Measurements from ENCODE around the gene FOXG1. TPM values are rescaled to one million over a fixed set of nuclear protein-coding genes. Genes with fewer than 3 reads are reported as not detected.

FOXG1 gene
- polyA plus RNA-seq, 3 donors, result 0.06 to 0.08 (median 0.06) TPM

DNA sequence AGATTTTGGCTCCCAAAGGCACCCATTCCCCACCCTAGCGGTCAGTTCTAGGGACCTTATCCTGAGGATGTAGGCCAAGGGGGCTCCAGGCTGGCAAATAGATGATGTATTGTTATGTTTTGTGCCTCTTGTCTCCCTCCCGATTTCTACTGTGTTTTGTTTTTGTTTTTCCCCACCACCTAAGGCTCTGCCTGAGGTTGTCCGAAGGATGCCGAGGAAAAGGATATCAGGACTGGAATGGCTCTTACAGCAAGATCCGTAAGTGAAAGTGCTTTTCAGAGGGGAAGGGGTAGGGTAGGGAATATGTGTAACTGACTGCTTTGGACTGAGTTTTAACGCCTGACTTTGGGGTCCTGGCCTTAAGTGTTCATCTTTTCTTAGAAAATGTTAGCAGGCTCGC is 6.6 kb downstream of the FOXG1 start:
- DNase-seq (ENCODE audit: extremely low read depth in 1 of 11, low read depth in 9 of 11, low spot score in 4 of 11), result no peak

DNA sequence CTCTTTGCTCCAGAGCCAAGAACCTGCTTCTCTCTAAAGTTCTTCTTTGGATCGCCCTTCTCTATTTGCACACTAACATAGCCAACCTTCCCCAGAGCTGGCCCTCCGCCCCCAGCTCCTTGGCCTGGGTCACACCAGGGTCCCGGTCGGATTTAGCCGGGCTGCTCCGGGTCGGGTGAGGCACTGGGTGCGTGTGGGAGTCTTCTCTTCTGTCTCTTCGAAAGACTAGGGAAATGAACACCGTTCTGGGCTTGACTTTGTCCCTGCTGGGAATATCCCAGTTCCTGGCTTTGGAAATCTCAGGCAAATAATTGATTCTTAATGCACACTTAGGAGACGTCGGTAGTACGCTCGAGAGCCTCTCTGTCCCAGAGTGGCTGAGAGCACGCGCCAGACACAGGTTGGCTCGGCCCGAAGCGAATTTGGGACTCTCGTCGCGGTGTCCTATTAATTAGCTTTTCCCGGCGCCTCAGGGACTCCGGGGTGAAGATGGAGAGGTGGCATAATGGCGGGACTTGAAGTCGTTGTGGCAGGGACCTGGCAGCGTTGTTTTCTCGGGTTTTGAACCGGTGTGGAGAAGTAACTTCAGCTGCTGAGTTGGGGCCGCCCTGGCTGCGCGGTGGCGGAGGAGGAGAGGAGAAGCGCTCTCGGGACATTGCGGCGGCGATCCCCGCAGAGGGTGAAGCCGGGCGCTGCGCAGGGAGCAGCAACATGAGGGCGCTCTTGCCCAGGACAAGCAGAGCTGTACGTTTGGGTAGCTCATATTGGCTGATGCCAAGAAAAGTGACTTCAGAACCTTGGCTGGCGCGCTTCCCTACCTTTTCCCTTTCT is 7.5 kb downstream of the FOXG1 start:
- DNase-seq (ENCODE audit: extremely low read depth in 1 of 11, low read depth in 9 of 11, low spot score in 4 of 11), result peak in 1 of 11 donors; percentile 36

DNA sequence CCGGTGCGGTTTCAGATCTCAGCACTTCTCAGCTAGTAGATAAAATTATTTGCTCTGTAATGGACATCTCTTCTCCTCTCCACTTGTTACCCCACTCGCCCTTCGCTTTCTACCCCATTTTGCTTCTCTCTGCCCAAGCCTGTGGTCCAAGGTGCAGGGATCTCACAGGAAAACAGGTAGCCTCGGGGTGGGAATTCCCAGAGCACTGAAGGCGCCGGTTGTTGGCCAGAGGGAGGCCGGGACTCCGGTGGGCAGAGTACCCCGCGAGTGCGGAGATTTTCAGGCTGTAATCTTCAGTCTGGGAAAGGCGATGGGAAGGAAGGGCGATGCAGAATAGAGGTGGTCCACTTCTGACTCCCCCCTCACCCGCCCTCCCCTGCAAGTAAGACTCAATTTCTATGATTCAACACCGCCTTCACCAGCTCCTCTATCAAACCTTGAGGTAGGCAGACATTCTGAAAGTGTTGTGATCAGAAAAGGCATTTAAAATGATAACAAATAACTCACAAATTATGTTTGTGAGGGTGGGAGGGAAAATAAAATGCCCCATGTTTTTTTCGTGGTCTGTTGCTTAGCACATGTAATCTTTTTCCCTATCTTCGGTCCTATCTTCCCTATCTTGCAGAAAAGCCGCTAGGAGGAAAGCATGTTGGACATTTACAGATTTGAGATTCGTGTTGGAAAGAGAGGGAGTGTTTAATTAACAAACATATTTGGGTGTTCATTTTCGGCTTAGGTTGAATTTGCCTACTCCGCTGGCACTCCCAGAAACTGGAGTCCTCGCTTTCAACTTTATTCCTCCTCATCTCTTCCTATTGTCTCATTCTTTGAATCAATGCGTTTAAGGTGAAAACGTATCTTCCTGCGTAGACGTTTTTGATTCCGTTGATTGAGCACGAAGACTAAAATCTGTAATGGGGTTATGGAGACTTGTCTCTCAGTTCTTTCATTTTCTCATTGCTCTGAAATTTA is 8.5 kb downstream of the FOXG1 start:
- DNase-seq (ENCODE audit: extremely low read depth in 1 of 11, low read depth in 9 of 11, low spot score in 4 of 11), result no peak

DNA sequence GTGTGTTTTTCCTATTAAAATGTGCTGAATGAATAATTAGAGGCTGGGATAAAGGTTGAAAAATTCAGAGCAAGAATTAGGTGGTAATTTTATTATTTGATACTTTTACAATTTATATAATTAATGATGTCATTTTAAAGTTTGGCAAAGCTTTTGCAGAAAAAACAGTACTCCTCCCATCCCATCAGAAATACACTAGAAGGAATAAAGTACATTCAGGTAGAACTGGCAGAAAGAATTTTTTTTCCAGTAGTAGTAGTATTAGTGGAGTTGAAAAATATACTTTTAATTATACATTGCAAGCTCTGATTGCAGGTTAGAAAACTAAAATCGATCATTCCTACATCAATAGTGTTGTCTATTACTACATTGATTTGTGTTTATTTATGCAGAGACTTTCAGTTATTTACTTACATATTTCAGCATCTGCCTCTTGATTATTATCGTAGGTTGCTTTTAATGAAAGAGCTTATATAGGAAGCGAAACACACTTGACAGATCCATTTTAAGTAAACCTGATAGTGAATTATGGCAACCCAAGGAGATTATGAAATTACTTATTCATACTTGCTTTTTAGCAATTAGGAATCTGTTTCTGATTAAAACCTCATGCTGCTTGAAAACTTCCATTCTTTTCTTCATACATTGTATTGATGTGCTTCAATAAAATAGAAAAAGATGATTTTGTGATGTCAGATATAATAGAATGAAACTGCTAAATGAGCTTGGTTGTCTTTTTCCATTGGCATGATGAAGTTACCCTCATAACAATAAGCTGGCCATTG is 10.1 kb downstream of the FOXG1 start:
- DNase-seq (ENCODE audit: extremely low read depth in 1 of 11, low read depth in 9 of 11, low spot score in 4 of 11), result no peak

DNA sequence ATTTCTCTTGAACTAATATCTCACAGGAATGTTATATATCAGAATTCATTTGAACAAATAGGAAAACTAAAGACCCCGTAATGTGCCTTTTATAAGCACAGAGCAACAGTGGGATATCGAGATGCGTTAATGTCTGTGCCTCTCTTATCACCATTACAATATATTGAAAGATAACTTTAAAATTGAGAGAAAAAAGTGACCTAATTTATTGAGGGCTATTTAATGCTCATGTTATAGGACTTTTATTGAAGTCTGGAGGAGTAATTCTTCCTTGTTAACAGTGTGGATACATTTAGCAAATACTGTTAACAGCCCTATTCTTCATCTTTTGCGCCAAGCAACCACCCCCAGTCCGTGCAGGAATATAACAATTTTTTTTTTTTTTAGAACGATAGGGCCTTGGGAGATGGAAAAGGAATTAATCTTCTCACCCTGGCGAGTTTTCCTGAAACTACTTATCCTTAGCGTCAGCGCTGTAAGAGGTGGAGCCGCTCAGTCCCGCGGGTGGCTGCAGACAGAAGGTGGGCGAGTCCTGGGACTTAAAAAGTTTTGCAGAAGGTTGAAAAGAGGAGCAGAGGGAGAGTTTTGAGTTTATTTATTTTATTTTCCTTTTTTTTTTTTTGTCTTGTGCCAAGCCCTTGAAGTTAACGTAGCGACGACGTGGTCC is 11.0 kb downstream of the FOXG1 start:
- no peak for DNase-seq (ENCODE audit: extremely low read depth in 1 of 11, low read depth in 9 of 11, low spot score in 4 of 11)

DNA sequence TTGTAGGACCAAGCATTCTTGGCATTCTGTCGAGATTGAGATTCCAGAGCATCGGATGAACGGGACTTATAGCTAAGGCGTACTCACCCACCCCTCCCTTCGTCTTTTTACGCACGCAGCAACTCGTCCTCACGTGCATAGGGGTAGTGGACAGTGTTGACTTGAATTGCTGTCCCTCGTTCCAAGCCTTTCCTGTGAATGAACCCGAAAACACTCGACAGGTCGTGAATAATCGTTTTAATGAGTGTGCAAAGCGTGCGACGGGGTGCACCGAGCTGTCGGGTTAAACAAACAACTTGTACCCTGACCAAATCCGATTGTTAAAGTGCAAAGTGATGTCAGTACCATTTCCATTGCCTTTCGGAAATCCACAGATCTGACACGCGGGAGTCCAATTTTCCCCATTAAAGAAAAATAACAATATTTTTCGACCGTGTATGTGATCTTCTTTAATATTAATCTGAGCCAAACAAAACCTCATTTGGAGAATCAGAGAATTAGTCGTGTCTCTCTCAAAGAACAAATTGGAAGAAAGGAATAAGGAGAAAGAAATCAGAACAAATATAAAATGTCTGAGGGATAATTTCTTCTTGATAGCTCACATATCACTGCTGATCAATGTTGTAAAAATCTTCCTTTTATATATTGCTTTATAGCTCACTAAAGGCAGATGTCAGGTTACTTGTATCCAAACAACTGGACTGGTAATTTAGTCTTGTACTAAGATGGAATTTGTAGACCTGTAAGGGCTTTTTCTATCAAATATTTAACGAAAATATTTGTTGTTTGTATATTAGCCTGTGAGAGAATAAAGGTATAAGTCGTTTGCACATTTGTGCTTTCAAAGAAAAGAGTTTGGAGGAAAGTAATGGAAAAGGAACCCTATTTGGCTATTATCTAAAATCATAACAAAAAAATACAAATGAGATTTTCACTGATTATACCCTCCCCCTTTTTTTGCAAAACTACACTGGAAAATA is 11.8 kb downstream of the FOXG1 start:
- no peak for DNase-seq (ENCODE audit: extremely low read depth in 1 of 11, low read depth in 9 of 11, low spot score in 4 of 11)

DNA sequence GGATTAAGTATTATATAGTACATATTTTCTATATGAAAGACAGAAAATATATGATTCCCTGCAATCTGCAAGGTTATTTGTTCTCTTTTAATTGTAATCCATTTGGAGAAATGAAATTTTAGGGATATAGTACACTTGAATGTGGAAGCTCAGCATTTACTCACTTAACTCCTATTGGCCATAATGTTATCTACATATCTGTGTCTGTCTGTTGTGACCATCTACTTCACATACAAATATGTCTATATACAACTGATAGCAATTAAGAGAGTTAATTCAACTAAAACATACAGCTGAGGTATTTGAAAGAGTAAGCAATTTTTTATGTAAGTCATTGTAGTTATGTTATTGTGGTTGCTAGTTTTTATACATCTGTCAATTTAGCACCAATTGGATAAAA is 12.9 kb downstream of the FOXG1 start:
- no peak for DNase-seq (ENCODE audit: extremely low read depth in 1 of 11, low read depth in 9 of 11, low spot score in 4 of 11)

DNA sequence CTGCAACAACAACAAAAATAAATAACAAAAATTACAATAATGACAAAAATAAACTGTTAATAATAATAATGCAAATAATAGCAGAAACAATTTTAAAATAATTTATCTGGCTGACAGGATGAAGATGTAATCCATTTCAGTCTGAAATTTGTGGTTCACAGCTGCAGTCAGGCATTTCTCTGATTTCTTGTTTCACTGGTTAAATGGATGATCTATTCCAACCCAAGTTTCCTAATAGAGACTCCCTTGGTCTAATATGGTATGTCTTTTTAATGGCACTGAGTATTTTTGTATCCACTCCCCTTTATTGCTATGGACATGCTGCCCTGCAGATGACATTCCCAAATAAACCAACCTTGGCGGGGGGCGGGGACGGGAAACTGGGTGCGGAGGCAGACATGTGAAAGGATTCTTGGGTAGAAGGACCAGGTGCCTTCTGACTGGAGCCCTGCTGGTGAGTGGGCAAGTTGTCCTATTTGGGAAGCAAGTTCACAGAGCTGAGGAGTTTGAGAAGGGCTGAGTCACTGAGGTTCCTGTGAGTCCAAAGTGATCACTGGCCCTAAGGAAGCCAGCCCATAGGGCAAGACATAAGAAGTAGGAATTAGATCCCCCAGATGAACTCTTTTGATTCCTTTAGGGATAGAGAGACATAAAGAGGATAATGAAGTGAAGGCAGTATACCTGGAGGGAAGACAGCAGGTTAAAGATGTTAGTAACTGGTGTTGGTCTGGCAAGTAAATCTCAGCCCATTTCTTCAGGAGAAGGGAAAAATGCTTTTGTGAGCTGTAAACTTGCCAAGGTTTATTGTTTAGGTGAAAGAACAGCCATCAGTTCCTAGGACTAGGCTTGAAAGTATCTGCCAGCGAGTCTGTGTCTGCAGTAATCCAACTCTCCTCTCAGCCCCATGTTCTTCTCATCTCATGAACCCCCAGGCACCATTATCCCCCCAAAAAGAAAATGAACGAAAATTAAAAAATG is 14.5 kb downstream of the FOXG1 start:
- no peak for DNase-seq (ENCODE audit: extremely low read depth in 1 of 11, low read depth in 9 of 11, low spot score in 4 of 11)

DNA sequence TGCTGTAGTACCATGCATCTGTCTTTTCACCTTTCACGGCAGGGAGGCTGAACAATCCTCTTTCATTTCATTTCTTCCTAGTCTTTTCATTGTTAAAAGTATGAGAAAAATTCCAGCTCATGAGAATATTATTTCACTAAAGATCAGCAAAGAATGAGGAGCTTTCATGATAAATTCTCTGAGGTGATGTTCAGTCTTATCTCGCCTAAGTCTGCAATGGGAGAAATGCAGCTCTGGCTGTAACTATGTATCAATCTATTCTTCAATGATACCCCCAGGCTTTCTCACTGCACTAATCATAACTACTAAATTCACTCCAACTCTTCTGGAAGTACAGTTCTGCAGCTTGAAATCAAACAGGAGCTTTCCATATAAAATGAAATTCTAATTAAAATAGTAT is 15.7 kb downstream of the FOXG1 start:
- no peak for DNase-seq (ENCODE audit: extremely low read depth in 1 of 11, low read depth in 9 of 11, low spot score in 4 of 11)

DNA sequence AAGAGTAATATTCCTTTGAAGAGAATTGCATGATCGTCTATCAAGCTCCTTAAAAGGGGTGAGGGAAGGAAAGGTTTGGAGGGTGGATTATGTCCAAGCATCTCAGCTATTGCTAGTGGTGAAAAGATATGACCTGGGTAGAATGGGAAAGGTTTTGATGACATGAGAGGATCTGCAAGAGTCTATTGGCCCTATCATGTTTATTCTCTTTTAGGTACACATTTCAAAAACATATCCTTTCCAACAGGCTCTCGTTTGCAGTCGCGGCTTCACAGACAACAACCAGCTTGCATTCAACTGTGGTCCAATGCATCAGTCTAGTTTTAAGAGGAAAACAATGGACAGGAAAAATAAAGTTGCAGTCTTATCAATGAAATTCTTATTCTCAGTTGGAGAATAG is 17.1 kb downstream of the FOXG1 start:
- DNase-seq (ENCODE audit: extremely low read depth in 1 of 11, low read depth in 9 of 11, low spot score in 4 of 11), result no peak

DNA sequence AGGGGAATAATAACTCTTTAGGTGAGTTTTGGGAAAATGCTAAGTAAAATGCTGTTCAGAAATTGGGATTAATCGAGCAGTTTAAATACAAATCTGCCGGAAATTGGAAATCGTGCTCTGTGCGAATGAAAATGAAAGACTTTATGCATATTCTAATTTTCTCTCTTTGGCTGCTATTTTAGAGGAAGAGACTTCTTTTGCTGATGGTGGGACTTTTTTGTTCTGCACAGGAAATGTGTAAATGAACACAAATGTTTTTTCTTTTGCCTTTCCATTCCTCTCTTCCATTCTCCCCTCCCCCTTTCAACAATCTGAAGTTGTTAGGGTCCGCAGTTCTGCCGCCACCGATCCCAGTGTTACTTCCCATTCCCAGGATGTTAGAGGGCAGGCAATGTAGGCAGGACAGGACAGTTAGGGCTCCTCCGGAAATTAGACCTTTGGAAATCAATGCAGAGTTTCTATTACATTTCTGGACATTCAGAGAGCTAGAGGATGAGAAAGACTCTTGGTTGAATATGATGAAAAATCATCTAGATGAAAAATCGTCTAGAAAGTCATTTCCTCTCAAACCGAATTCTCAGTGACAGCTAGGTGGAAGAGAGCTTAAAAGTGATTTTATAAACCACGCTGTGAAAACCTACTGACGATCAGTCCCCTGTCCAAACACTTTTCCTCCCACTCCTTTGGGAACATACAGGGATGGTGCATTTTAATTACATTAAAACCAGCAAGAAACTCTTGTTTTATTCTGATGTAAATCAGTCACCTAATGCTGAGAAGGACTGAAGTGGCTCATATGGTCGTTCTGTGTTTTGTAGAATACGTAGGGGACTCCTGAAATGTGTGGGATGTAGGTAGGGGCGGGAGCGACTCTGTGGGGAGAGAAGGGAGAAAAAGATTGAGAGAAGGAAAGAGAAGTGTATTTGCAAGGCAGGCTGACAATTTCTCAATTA is 17.8 kb downstream of the FOXG1 start:
- DNase-seq (ENCODE audit: extremely low read depth in 1 of 11, low read depth in 9 of 11, low spot score in 4 of 11), result no peak

DNA sequence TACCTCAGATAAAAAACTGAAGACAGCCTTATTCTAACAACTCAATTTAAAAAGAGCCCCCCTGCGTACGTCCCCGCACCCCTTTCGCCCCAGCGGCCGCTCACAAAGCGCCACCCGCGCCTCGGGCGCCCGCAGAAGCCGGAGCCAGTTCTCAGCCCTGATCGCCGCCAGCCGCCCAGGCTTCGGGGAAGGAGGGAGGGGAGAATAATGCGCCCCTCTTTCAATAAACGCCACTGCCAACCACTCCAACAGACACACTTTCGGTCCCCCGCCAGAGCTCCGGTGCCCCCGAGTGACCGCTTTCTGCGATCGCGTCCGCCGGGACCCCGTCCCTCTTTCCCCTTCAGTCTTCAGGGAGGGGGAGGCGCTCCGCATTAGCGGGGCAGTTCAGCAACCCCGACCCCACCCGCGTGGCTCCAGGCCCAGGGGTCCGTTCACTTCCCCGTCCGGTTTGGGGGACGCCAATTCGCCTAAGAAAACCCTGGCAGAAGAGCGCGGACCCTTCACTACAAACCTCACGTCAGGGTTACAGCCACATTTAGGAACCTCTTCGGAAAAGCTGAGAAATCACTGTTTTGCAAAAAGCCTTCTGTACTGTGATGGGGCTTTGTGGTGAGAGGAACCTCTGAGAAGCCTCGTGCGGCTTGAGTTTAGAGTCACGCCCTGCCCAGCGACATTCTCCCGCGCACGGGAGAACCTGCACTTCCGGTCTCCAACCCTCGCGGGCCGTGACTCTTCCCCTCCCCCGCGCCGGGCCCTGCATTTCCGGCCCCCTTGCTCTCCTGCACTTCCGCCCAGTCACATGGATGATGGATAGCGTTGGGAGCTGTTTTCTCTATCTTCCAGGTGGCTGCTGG is 18.7 kb downstream of the FOXG1 start:
- no peak for DNase-seq (ENCODE audit: extremely low read depth in 1 of 11, low read depth in 9 of 11, low spot score in 4 of 11)

DNA sequence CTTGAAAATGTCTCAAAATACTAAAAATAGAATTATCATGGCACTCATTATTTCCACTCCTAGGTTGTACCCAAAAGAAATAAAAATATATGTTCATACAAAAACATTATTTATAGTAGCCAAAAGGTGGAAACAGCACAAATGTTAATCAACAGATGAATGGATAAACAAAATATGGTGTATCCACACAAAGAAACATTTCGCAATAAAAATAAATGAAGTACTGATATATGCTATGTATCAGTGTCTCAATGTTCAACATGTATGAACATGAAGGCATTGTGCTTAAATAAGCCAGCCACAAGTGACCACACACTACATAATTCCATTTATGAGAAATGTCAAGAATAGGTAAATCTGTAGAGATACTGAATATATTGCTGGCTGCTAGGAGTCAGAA is 40.9 kb downstream of the FOXG1 start:
- no peak for DNase-seq (ENCODE audit: extremely low read depth in 1 of 11, low read depth in 9 of 11, low spot score in 4 of 11)

DNA sequence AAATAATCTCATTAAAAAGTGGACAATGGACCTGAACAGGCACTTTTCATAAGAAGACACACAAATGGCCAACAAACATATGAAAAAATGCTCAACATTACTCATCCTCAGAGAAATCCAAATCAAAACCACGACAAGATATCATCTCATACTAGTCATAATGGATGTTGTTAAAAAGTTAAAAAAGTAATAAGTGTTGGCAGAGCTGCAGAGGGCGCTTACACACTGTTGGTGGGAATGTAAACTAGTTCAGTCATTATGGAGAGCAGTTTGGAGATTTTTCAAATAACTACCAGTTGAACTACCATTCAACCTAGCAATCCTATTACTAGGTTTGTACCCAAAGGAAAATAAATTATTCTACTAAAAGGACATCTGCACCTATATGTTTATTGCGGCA is 47.2 kb downstream of the FOXG1 start:
- no peak for DNase-seq (ENCODE audit: extremely low read depth in 1 of 11, low read depth in 9 of 11, low spot score in 4 of 11)

Data from renal cortex interstitium (tissue), 11 donors.